GM12875 (cell line): ENCODE measurements around the gene NOTCH3.

Experiments
- H3K4me3 ChIP-seq: one replicate; pipeline ENCODE4 v1.5.1; 2011; ENCODE audit warnings: low read depth, low read length, control low read depth
- TF ChIP-seq, protein P1 (sequence below): IDR thresholded peaks from 2 replicates; pipeline ENCODE4 v1.5.1; 2011; ENCODE audit warnings: low read depth, mild to moderate bottlenecking, control low read depth, inconsistent platforms, low read length, moderate library complexity, borderline replicate concordance; ENCODE audit not compliant: insufficient read depth

The NOTCH3 gene

DNA sequence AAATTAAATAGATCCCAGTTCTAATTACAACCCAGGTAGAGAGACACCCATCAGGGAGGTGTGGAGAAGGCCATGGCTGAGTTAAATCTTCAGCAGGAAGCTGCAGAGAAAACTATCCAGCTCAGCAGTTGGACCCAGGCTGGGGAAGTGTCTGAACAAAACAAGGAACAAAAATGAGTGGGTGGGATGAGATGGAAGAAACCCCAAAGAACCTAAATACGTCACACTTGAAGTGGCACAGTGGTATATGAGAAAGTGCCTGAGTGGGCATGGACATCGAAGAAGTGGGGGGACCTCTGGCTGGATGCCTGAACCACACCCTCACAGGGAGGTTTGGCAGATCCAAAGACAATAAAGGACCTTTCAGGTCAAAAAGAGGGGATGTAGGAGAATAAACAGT lies 35.0 kb upstream of the NOTCH3 start:
- no peak overlapping the region for H3K4me3 ChIP-seq
- TF ChIP-seq, protein P1, sequence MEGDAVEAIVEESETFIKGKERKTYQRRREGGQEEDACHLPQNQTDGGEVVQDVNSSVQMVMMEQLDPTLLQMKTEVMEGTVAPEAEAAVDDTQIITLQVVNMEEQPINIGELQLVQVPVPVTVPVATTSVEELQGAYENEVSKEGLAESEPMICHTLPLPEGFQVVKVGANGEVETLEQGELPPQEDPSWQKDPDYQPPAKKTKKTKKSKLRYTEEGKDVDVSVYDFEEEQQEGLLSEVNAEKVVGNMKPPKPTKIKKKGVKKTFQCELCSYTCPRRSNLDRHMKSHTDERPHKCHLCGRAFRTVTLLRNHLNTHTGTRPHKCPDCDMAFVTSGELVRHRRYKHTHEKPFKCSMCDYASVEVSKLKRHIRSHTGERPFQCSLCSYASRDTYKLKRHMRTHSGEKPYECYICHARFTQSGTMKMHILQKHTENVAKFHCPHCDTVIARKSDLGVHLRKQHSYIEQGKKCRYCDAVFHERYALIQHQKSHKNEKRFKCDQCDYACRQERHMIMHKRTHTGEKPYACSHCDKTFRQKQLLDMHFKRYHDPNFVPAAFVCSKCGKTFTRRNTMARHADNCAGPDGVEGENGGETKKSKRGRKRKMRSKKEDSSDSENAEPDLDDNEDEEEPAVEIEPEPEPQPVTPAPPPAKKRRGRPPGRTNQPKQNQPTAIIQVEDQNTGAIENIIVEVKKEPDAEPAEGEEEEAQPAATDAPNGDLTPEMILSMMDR = no peak

DNA sequence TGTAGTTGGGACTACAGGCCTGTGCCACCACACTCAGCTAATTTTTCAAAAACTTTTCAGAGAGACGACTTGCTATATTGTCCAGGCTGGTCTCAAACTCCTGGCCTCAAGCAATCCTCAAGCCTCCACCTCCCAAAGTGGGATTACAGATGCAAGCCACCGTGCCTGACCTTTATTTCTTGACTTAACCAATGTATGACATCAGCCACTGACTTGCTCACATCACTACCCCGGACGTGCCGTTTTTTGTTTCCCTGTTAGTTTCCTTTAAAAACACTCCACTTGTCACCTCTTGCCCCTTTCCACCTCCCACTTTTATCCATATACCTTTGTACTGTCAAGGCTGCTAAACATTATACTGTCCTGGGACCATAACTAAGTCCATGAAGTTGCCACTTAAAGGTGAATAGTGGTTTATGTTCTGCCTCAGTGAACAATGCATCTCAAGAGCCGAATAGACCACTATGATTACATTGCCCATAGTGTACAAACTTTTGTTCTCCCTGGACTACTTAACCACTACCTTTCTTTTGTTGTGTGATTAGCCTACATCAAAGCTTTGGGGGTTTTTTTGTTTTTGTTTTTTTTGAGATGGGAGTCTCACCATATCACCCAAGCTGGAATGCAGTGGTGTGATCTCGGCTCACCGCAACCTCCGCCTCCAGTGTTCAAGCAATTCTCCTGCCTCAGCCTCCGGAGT lies 33.8 kb upstream of the NOTCH3 start:
- TF ChIP-seq, protein P1 = no peak
- no peak overlapping the region for H3K4me3 ChIP-seq

DNA sequence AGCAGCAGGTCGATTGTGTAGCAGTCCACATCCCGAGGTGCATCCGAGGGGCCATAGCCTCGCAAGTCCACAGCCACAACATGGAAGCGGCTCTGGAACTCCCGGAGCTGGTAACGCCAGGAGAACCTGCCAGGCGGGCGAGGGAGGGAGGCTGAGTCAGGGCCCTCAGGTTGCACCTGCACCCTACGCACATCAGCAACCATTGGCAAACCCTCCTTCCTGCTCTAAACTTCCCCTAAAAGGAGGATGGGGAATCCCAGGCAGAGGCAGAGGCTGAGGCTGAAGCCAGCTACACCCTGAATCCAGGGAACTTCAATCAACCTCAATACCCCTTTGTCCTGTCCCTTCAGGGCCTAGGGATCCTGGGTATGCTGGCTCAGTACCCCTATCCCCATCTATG lies 30.5 kb upstream of the NOTCH3 start:
- H3K4me3 ChIP-seq = no peak overlapping the region
- TF ChIP-seq, protein P1 = no peak

DNA sequence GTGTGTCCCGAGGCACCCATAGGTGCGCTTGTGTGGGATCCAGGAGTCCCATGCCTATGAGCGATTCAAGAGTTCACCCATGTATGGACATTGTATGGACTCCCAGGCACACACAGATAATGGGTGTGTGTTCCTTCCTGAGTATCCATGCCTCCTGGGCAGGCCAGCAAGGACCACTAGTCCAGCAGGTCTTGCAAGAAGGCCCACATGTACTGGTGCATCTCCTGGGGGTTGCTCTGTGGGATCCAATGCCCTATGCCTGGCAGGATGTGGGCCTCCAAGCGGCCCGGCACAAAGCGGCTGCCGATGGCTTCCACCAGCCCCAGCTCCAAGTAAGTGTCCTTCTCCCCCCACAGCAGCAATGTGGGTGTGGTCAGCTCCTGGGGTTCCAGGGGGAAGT lies 26.5 kb upstream of the NOTCH3 start:
- TF ChIP-seq, protein P1 = no peak
- no peak overlapping the region for H3K4me3 ChIP-seq

DNA sequence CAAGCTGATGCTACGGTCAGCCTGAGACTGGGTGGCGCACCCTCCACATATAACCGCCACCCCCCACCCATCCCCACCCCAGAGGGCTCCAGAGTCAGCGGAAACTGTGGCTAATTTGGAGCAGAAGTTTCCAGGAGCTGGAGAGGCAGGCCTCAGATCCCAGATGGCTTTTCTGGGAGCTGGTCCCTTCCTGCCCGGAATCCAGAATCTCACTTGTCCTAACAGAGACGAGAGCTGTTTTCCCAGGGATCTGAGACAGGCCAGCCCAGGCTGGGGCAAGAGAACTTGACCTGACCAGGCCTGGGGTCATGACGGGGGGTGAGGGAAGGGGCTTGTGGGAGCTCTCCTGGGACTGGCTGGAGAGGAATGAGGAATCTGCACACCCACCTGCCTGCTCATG lies 25.0 kb upstream of the NOTCH3 start:
- TF ChIP-seq, protein P1 = no peak

DNA sequence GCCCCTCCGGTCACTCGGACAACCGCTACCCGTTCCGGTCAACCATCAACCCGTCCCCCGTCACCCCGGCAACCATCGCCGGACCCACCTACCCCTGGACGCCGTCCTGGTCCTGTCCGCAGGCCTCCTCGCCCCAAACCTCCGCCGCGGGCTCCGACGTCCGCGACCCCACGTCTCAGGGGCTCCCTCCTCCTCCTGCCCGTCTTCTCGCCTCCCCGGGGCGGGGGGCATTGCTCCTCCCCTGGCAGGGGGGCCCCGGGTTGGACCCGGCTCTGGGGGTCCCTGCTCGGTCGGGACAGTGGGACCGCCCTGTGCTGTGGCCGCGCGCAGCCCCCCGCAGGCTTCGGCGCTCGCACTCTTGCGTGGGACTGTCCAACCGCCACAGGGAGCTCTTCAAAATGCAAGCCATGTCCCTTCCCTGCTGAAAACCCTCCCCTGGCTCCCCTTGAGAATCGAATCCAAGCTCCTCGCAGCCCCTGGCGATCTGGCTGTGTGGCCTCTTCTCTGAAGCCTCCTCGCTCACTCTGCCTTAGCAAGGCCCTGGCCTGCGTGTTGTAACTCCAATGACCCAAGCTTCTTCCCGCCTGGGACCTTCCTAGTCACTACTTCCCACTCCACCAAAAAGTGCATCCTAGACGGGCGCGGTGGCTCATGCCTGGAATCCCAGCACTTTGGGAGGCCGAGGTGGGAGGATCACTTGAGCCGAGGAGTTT lies 23.0 kb upstream of the NOTCH3 start:
- peak overlapping the region; percentile 62 for H3K4me3 ChIP-seq
- TF ChIP-seq, protein P1 = no peak

More for the DNA sequence above, 25.0 kb upstream of the NOTCH3 start:
- no peak overlapping the region for H3K4me3 ChIP-seq
